ENCODE measurements around the gene TRIAP1. TPM values are rescaled to one million over a fixed set of nuclear protein-coding genes. Genes with fewer than 3 reads are reported as not detected.

The TRIAP1 gene
- total RNA-seq, 2 experiments from 2014 or later = 26.7 to 31.6 TPM

GRCh38 chr12:120439646-120440247 lies 6.4 kb downstream of the TRIAP1 start:
- H3K4me1 Mint-ChIP-seq = peaks cover 39% of the 10 kb centered on the region
- H3K36me3 Mint-ChIP-seq (ENCODE audit: low read depth) = peaks cover 26% of the 10 kb centered on the region
- peak overlapping the region; percentile 38 for H3K4me3 Mint-ChIP-seq
- peak overlapping the region; percentile 33 for H3K27ac Mint-ChIP-seq
- no peaks in the 10 kb centered on the region for H3K9me3 Mint-ChIP-seq
- ChIA-PET POLR2A (no interaction called here), CTCF (interaction anchor here (0.6 to 1.9 kb wide), 10 partner anchors 14 to 576 kb away, joined by 3 to 4 read pairs (median 3); partner anchors contain the start of genes RPLP0 and SRSF9)
- peak; percentile 83 for DNase-seq
- no peaks in the 10 kb centered on the region for H3K27me3 Mint-ChIP-seq

GRCh38 chr12:120438495-120439198 lies 7.5 kb downstream of the TRIAP1 start:
- H3K4me3 Mint-ChIP-seq = peak overlapping the region; percentile 98
- H3K4me1 Mint-ChIP-seq = peaks cover 29% of the 10 kb centered on the region
- peaks cover 20% of the 10 kb centered on the region for H3K36me3 Mint-ChIP-seq (ENCODE audit: low read depth)
- DNase-seq = no peak
- H3K27ac Mint-ChIP-seq = peak overlapping the region; percentile 97
- ChIA-PET POLR2A (no interaction called here), CTCF (interaction anchor here (0.6 to 2.3 kb wide), 7 partner anchors 10 to 453 kb away, joined by 3 to 6 read pairs (median 3); partner anchors contain the start of gene SRSF9)
- no peaks in the 10 kb centered on the region for H3K9me3 Mint-ChIP-seq
- no peaks in the 10 kb centered on the region for H3K27me3 Mint-ChIP-seq

GRCh38 chr12:120437735-120438494 lies 8.3 kb downstream of the TRIAP1 start, which contains the start of gene COX6A1:
Gene COX6A1, plus strand, starts transcription at chr12:120438113. Its CDS starts 14 bp downstream, at chr12:120438127.
- Mint-ChIP-seq H3K27ac (peak within 1 kb of the TSS; percentile 97), H3K4me3 (peak within 1 kb of the TSS; percentile 98), H3K36me3 (ENCODE audit: low read depth) (peaks cover 19% of the 10 kb centered on the region), H3K4me1 (peaks cover 31% of the 10 kb centered on the region), H3K9me3 (no peaks in the 10 kb centered on the region), H3K27me3 (no peaks in the 10 kb centered on the region)
- CTCF ChIA-PET = interaction anchor here (0.5 to 2.3 kb wide), 6 partner anchors 11 to 262 kb away, joined by 3 to 6 read pairs (median 3); partner anchors contain the start of gene SRSF9
- peak; percentile 99 for DNase-seq
- POLR2A ChIA-PET = interaction anchor here (0.6 kb wide), 1 partner anchor 77 kb away, joined by 3 read pairs; no protein-coding TSS in a partner anchor

- ChIA-PET CTCF (interaction anchor here (0.6 to 1.0 kb wide), 2 partner anchors 131 to 731 kb away, joined by 3 read pairs; partner anchors contain the start of gene SIRT4), POLR2A (no interaction called here)
- no peaks in the 10 kb centered on the region for H3K9me3 Mint-ChIP-seq
- H3K36me3 Mint-ChIP-seq (ENCODE audit: low read depth) = no peaks in the 10 kb centered on the region
- DNase-seq = no peak
- no peak overlapping the region for H3K27ac Mint-ChIP-seq
- peaks cover 2% of the 10 kb centered on the region for H3K27me3 Mint-ChIP-seq
- no peak overlapping the region for H3K4me3 Mint-ChIP-seq
- peaks cover 14% of the 10 kb centered on the region for H3K4me1 Mint-ChIP-seq
Observed at GRCh38 chr12:120432772-120433525, 13.2 kb downstream of the TRIAP1 start.

GRCh38 chr12:120429368-120429767 lies 16.8 kb downstream of the TRIAP1 start:
- Mint-ChIP-seq H3K36me3 (ENCODE audit: low read depth) (no peaks in the 10 kb centered on the region), H3K4me3 (no peak overlapping the region), H3K27ac (no peak overlapping the region), H3K27me3 (peaks cover 2% of the 10 kb centered on the region), H3K9me3 (no peaks in the 10 kb centered on the region), H3K4me1 (peaks cover 7% of the 10 kb centered on the region)
- ChIA-PET POLR2A (interaction anchor here (0.6 kb wide), 1 partner anchor 202 kb away, joined by 3 read pairs; no protein-coding TSS in a partner anchor), CTCF (interaction anchor here (0.9 to 1.4 kb wide), 7 partner anchors 13 to 137 kb away, joined by 3 to 4 read pairs (median 4); no protein-coding TSS in a partner anchor)
- DNase-seq = no peak

GRCh38 chr12:120428597-120429229 lies 17.5 kb downstream of the TRIAP1 start:
- Mint-ChIP-seq H3K36me3 (ENCODE audit: low read depth) (no peaks in the 10 kb centered on the region), H3K9me3 (no peaks in the 10 kb centered on the region), H3K27me3 (peaks cover 2% of the 10 kb centered on the region), H3K27ac (no peak overlapping the region), H3K4me3 (no peak overlapping the region), H3K4me1 (peaks cover 7% of the 10 kb centered on the region)
- ChIA-PET CTCF (interaction anchor here (0.6 to 1.4 kb wide), 3 partner anchors 12 to 89 kb away, joined by 3 to 4 read pairs (median 4); no protein-coding TSS in a partner anchor), POLR2A (interaction anchor here (0.5 to 0.6 kb wide), 2 partner anchors 110 to 203 kb away, joined by 3 read pairs; no protein-coding TSS in a partner anchor)
- no peak for DNase-seq

GRCh38 chr12:120425797-120426196 lies 20.4 kb downstream of the TRIAP1 start:
- ChIA-PET POLR2A (no interaction called here), CTCF (no interaction called here)
- DNase-seq = no peak
- Mint-ChIP-seq H3K4me1 (peaks cover 3% of the 10 kb centered on the region), H3K9me3 (no peaks in the 10 kb centered on the region), H3K27me3 (peaks cover 2% of the 10 kb centered on the region), H3K36me3 (ENCODE audit: low read depth) (no peaks in the 10 kb centered on the region), H3K27ac (no peak overlapping the region), H3K4me3 (no peak overlapping the region)

- H3K27me3 Mint-ChIP-seq = no peaks in the 10 kb centered on the region
- H3K27ac Mint-ChIP-seq = no peak overlapping the region
- H3K36me3 Mint-ChIP-seq (ENCODE audit: low read depth) = no peaks in the 10 kb centered on the region
- no peaks in the 10 kb centered on the region for H3K4me1 Mint-ChIP-seq
- H3K4me3 Mint-ChIP-seq = no peak overlapping the region
- no peaks in the 10 kb centered on the region for H3K9me3 Mint-ChIP-seq
- ChIA-PET POLR2A (no interaction called here), CTCF (no interaction called here)
- no peak for DNase-seq
Observed at GRCh38 chr12:120422892-120423456, 23.2 kb downstream of the TRIAP1 start.

- no peak for DNase-seq
- CTCF ChIA-PET = no interaction called here
- Mint-ChIP-seq H3K4me3 (no peak overlapping the region), H3K27me3 (no peaks in the 10 kb centered on the region), H3K9me3 (no peaks in the 10 kb centered on the region), H3K4me1 (no peaks in the 10 kb centered on the region), H3K27ac (no peak overlapping the region), H3K36me3 (ENCODE audit: low read depth) (no peaks in the 10 kb centered on the region)
- POLR2A ChIA-PET = no interaction called here
Observed at GRCh38 chr12:120421701-120422100, 24.5 kb downstream of the TRIAP1 start.

GRCh38 chr12:120417917-120418580 lies 28.1 kb downstream of the TRIAP1 start:
- ChIA-PET POLR2A (no interaction called here), CTCF (interaction anchor here (0.6 kb wide), 1 partner anchor 279 kb away, joined by 3 read pairs; no protein-coding TSS in a partner anchor)
- Mint-ChIP-seq H3K27me3 (no peaks in the 10 kb centered on the region), H3K9me3 (no peaks in the 10 kb centered on the region), H3K4me3 (no peak overlapping the region), H3K36me3 (ENCODE audit: low read depth) (no peaks in the 10 kb centered on the region), H3K27ac (no peak overlapping the region), H3K4me1 (no peaks in the 10 kb centered on the region)
- no peak for DNase-seq

Data from activated CD4-positive, alpha-beta T cell treated with anti-CD3 and anti-CD28 coated beads, Interleukin-2, amount 10 ng/mL, durations not matched to agents 7 days and 5 days (primary cell).